ENCODE results near the gene HIP1.

HIP1 gene

DNA sequence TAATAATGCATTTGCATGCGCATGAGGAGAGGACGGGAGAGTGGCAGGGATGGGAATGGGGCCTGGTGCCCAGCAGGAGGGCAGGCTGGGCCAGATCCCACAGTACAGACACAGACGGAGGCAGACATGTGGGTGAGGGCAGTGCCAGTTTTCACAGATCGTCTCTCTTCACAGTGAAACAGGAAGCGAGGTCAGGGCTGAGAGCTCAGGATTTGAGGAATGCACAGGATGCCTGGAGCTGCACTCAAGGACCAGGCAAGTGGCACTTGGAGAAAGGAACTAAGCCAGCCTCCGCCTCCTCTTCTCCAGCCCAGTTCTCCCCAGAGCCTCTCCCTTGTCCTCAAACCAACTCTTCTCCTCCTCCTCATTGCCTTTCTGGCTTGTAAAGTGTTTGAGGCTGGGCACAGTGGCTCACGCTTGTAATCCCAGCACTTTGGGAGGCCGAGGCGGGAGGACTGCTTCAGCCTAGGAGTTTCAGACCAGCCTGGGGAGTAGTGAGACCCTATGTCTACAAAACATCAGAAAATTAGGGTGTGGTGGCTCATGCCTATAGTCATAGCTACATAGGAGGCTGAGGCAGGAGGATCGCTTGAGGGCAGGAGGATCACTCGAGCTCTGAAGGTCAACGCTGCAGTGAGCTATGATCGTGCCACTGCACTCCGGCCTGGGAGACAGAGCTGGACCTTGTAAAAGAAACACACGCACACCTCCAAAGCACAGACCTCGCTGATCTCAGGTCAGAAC is 115.2 kb downstream of the HIP1 start:
- no peak for DNase-seq (ENCODE audit: extremely low read depth, low read depth)
- TF ChIP-seq, protein P1, sequence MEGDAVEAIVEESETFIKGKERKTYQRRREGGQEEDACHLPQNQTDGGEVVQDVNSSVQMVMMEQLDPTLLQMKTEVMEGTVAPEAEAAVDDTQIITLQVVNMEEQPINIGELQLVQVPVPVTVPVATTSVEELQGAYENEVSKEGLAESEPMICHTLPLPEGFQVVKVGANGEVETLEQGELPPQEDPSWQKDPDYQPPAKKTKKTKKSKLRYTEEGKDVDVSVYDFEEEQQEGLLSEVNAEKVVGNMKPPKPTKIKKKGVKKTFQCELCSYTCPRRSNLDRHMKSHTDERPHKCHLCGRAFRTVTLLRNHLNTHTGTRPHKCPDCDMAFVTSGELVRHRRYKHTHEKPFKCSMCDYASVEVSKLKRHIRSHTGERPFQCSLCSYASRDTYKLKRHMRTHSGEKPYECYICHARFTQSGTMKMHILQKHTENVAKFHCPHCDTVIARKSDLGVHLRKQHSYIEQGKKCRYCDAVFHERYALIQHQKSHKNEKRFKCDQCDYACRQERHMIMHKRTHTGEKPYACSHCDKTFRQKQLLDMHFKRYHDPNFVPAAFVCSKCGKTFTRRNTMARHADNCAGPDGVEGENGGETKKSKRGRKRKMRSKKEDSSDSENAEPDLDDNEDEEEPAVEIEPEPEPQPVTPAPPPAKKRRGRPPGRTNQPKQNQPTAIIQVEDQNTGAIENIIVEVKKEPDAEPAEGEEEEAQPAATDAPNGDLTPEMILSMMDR (IDR thresholded peaks at IDR 0.05; ENCODE audit: low read depth, low read length, missing control alignments): no peak

DNA sequence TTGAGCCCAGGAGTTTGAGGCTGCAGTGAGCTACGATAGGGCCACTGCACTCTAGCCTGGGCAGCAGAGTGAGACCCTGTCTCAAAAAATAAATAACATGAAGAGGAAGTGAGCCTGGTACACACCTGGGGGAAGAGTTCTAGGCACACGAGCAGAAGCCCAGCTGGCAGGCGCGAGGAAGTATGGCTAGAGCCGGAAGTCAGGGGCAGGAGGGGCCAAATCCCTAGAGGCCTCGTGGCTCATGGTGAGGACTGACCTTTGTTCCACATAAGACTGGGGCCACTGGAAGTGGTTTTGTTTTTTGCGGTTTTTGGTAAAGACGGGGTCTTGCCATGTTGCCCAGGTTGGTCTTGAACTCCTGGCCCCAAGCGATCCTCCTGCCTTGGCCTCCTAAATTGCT is 117.6 kb downstream of the HIP1 start:
- no peak for DNase-seq (ENCODE audit: extremely low read depth, low read depth)
- no peak overlapping the region for H3K4me3 ChIP-seq (replicated peaks; ENCODE audit: low read depth, low read length)
- TF ChIP-seq, protein P1 (IDR thresholded peaks at IDR 0.05; ENCODE audit: low read depth, low read length, missing control alignments): no peak

More for the DNA sequence above, 115.2 kb downstream of the HIP1 start:
- H3K4me3 ChIP-seq (replicated peaks; ENCODE audit: low read depth, low read length): no peak overlapping the region

DNA sequence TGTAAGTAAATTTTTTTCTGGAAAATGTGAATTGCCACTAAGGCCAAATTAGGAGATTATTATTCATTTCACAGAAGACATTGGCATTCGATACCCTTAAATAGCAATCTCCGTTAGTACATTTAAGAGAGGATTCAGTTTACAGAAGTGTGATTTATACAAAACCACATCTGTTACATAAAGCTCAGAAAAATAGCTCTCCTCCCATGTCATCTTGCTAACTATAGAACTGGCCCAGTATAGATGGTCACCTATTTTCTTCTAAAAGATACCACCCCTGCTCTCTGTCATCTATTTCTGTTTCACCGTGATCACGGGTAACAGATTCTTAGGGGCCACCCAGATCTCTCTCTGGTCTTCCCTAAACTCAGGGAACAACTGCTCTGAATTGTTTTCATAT is 119.1 kb downstream of the HIP1 start:
- no peak overlapping the region for H3K4me3 ChIP-seq (replicated peaks; ENCODE audit: low read depth, low read length)
- no peak for DNase-seq (ENCODE audit: extremely low read depth, low read depth)

DNA sequence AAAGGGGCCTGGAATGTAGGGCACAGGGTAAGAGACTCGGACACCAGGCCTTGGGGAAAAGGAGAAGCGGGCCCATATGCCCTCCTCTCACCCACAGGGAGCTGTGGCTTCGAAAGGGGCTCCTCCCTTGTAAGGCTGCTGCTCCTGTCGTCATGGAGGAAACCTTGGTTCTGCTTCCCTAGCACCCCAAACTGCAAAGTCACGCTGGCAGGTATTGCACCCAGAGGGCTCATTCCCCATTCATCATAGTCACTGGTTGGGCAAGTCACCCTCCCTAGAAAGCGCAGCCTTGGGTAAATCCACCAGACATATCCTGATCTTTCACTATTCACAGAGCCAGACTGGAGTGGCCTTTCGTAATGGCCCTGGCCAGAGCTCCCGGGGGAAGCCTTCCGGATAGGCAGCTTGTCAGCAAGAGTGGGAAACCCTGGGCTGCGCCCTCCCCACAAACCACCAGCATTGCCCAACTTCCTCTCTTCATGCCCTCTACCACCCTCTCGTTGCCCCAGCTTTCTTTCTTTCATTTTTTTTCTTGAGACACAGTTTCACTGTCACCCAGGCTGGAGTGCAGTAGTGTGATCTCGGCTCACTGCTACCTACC is 121.0 kb downstream of the HIP1 start:
- no peak for DNase-seq (ENCODE audit: extremely low read depth, low read depth)
- TF ChIP-seq, protein P1 (IDR thresholded peaks at IDR 0.05; ENCODE audit: low read depth, low read length, missing control alignments): no peak
- no peak overlapping the region for H3K4me3 ChIP-seq (replicated peaks; ENCODE audit: low read depth, low read length)

More for the DNA sequence above, 119.1 kb downstream of the HIP1 start:
- TF ChIP-seq, protein P1 (IDR thresholded peaks at IDR 0.05; ENCODE audit: low read depth, low read length, missing control alignments): no peak

DNA sequence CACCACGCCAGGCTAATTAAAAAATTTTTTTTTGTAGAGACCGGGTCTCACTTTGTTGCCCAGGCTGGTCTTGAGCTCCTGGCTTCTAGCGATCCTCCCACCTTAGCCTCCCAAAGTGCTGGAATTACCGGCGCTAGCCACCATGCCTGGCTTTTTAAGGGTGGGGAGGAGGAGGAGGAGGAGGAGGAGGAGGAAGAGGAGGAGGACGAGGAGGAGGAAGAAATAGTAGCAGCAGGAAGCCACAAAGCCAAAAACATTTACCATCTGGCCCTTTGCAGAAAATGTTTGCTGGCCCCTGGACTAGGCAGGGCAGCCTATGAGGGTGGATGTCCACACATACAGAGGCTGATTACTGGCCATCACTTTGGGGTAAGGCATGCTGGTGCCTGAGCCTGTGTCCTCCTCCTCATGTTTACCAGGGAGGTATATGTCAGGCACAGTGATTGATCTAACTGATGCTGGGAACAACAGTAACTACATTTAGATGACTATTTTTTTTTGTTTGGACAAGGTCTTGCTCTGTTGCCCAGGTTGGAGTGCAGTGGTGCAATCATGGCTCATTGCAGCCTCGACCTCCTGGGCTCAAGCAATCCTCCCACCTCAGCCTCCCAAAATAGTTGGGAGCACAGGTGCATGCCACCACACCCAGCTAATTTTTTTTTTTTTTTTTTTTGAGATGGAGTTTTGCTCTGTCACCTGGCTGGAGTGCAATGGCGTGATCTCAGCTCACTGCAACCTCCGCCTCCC is 122.1 kb downstream of the HIP1 start:
- TF ChIP-seq, protein P1 (IDR thresholded peaks at IDR 0.05; ENCODE audit: low read depth, low read length, missing control alignments): no peak
- H3K4me3 ChIP-seq (replicated peaks; ENCODE audit: low read depth, low read length): no peak overlapping the region
- no peak for DNase-seq (ENCODE audit: extremely low read depth, low read depth)

DNA sequence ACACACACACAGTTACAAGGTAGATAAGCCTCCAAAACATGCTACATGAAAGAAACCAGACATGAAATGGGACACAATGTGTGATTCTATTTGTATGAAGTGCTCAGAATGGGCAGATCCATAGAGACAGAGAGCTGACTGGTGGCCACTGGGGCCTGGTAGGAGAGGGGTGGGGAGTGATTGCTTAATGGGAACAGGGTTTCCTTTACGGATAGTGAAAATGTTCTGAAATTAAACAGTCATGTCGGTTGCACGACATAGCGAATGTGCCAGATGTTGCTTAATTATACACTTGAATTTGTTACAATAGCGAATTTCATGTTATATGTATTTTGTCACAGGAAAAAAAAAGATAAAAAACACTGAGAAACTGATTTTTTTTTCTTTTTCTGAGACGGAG is 124.3 kb downstream of the HIP1 start:
- TF ChIP-seq, protein P1 (IDR thresholded peaks at IDR 0.05; ENCODE audit: low read depth, low read length, missing control alignments): no peak
- H3K4me3 ChIP-seq (replicated peaks; ENCODE audit: low read depth, low read length): no peak overlapping the region
- DNase-seq (ENCODE audit: extremely low read depth, low read depth): no peak

All from HFF-Myc (cell line).